Brain microvascular endothelial cell (primary cell): ENCODE measurements around the gene UNC13B.
"Not testable (repeated sequence)": the region's sequence is repeated elsewhere in the genome, so short reads cannot be mapped to it uniquely, and the experiment has no call there.

ENCODE experiments used
- DNase-seq: peaks from one replicate; pipeline ENCODE4 v3.0.0-alpha.2; 2020
- H3K27ac ChIP-seq: fragments of 250-450 bp; sonication (Bioruptor Pico); 2 replicates; pipeline ENCODE4 v1.5.1; 2020; ENCODE audit warnings: mild to moderate bottlenecking, moderate library complexity
- H3K27me3 ChIP-seq: fragments of 250-450 bp; sonication (Bioruptor Pico); replicated peaks from 2 replicates; pipeline ENCODE4 v1.5.1; 2020; ENCODE audit warnings: mild to moderate bottlenecking
- H3K36me3 ChIP-seq: fragments of 250-450 bp; sonication (Bioruptor Pico); replicated peaks from 2 replicates; pipeline ENCODE4 v1.5.1; 2020; ENCODE audit warnings: mild to moderate bottlenecking
- H3K4me3 ChIP-seq: 2 replicates; pipeline ENCODE4 v1.5.1; 2011; ENCODE audit warnings: low read depth, mild to moderate bottlenecking, control low read depth, low read length, moderate library complexity
- CTCF ChIP-seq: IDR thresholded peaks from 2 replicates; pipeline ENCODE4 v1.5.1; 2011; ENCODE audit warnings: low read depth, mild to moderate bottlenecking, moderate library complexity, low read length, control low read depth, inconsistent platforms; ENCODE audit errors: missing control alignments
- in situ Hi-C: cut with HindIII; loops from 2 replicates; pipeline ENCODE4 v1.10.0; 2017; ENCODE audit warnings: low sequenced_read_pairs, low pct_ligation_motif_present

UNC13B gene

GRCh38 chr9:35406183-35406959 lies 244.6 kb downstream of the UNC13B start:
- in situ Hi-C loops = no loop called here
- DNase-seq = no peak
- H3K27me3 ChIP-seq = no peaks in the 10 kb centered on the region
- TF ChIP-seq CTCF = no peak
- no peak overlapping the region for H3K27ac ChIP-seq
- peaks cover 5% of the 10 kb centered on the region for H3K36me3 ChIP-seq
- peak overlapping the region; percentile 17 for H3K4me3 ChIP-seq

- in situ Hi-C loops = no loop called here
- no peak for TF ChIP-seq CTCF
- Histone ChIP-seq H3K27ac (no peak overlapping the region), H3K27me3 (no peaks in the 10 kb centered on the region), H3K36me3 (peaks cover 4% of the 10 kb centered on the region), H3K4me3 (no peak overlapping the region)
- DNase-seq = no peak
Measured at GRCh38 chr9:35407846-35408245, 246.0 kb downstream of the UNC13B start.

- H3K4me3 ChIP-seq, DNase-seq, H3K27ac ChIP-seq, in situ Hi-C loops, H3K36me3 ChIP-seq, H3K27me3 ChIP-seq: not testable (repeated sequence)
Measured at GRCh38 chr9:35409434-35409833, 247.6 kb downstream of the UNC13B start.

GRCh38 chr9:35414889-35415288 lies 253.1 kb downstream of the UNC13B start:
- Histone ChIP-seq H3K27ac (no peak overlapping the region), H3K27me3 (no peaks in the 10 kb centered on the region), H3K36me3 (no peaks in the 10 kb centered on the region), H3K4me3 (no peak overlapping the region)
- no peak for TF ChIP-seq CTCF
- DNase-seq = no peak
- in situ Hi-C loops = no loop called here

- H3K4me3 ChIP-seq = no peak overlapping the region
- in situ Hi-C loops = no loop called here
Measured at GRCh38 chr9:35415402-35416097, 253.7 kb downstream of the UNC13B start.

More at GRCh38 chr9:35415402-35416097, 253.7 kb downstream of the UNC13B start:
- no peak for DNase-seq
- H3K27ac ChIP-seq = no peak overlapping the region
- no peaks in the 10 kb centered on the region for H3K27me3 ChIP-seq
- H3K36me3 ChIP-seq = no peaks in the 10 kb centered on the region
- peak; percentile 37 for TF ChIP-seq CTCF
